Esophagus (tissue), 2 donors: ENCODE data around the gene RASAL2. TPM values are rescaled to one million over a fixed set of nuclear protein-coding genes. Genes with fewer than 3 reads are reported as not detected.

Experiments
- H3K27ac ChIP-seq, 2 donors: one replicate each; pipeline ENCODE4 v1.5.1; 2013; ENCODE audit warnings: low read depth in 2 of 2, mild to moderate bottlenecking in 2 of 2, inconsistent platforms in 1 of 2, low read length in 1 of 2, moderate library complexity in 1 of 2
- H3K27me3 ChIP-seq, 2 donors: one replicate each; pipeline ENCODE4 v1.6.1; 2013; ENCODE audit warnings: low read length in 2 of 2, control low read depth in 1 of 2, mild to moderate bottlenecking in 1 of 2; ENCODE audit not compliant: insufficient read depth in 2 of 2, control insufficient read depth in 1 of 2
- H3K36me3 ChIP-seq, 2 donors: one replicate each; pipeline ENCODE4 v1.6.1; 2013; ENCODE audit warnings: low read length in 1 of 2; ENCODE audit not compliant: control insufficient read depth in 2 of 2, insufficient read depth in 2 of 2
- H3K4me1 ChIP-seq, 2 donors: one replicate each; pipeline ENCODE4 v1.6.1; 2013; ENCODE audit warnings: low read length in 1 of 2; ENCODE audit not compliant: control insufficient read depth in 2 of 2, insufficient read depth in 2 of 2
- H3K4me3 ChIP-seq, 2 donors: one replicate each; pipeline ENCODE4 v1.5.1; 2013; ENCODE audit warnings: low read length in 2 of 2, mild to moderate bottlenecking in 2 of 2, low read depth in 1 of 2, moderate library complexity in 1 of 2
- H3K9me3 ChIP-seq, 2 donors: one replicate each; pipeline ENCODE4 v1.6.1; 2013; ENCODE audit warnings: mild to moderate bottlenecking in 2 of 2, low read depth in 1 of 2, low read length in 1 of 2, moderate library complexity in 1 of 2; ENCODE audit not compliant: control insufficient read depth in 2 of 2, insufficient read depth in 1 of 2
- WGBS, 2 donors: extraction: QIAGEN DNeasy Blood & Tissue Kit; methylation state at CpG; one replicate each; pipeline ENCODE4 v1.1.7; 2013; 5-methylcytosine and 5-hydroxymethylcytosine counted together
- polyA plus RNA-seq, 2 donors: library from polyadenylated mRNA; stranded (reverse); fragments of 200-250 nt; gene quantifications; one replicate each; pipeline ENCODE4 v1.2.3, GENCODE V29; 2013
- donor health status: healthy with polysubstance abuse.
- donor health status: Bipolar disorder and iron deficiency.

Gene RASAL2
- polyA plus RNA-seq, 2 donors, result 13.3 to 14.3 TPM

GRCh38 chr1:178126261-178126660, 32.4 kb downstream of the RASAL2 start:
- Histone ChIP-seq H3K4me3 (no peak overlapping the region), H3K9me3 (no peaks in the 10 kb centered on the region), H3K36me3 (no peaks in the 10 kb centered on the region), H3K27ac (peak overlapping the region; percentile 14 to 42), H3K27me3 (no peaks in the 10 kb centered on the region), H3K4me1 (no peaks in the 10 kb centered on the region)

- Histone ChIP-seq H3K27me3 (no peaks in the 10 kb centered on the region), H3K4me1 (no peaks in the 10 kb centered on the region), H3K4me3 (no peak overlapping the region), H3K9me3 (no peaks in the 10 kb centered on the region), H3K36me3 (no peaks in the 10 kb centered on the region), H3K27ac (no peak overlapping the region)
- WGBS, 2 donors, result 64 to 68% methylated on average over 1 of the region's 1 CpG
These were observed 32.9 kb downstream of the RASAL2 start for GRCh38 chr1:178126741-178127185.

- no peak overlapping the region for H3K27ac ChIP-seq
These were observed 33.7 kb downstream of the RASAL2 start for GRCh38 chr1:178127482-178128191.

GRCh38 chr1:178133239-178133989, 39.5 kb downstream of the RASAL2 start:
- H3K4me1 ChIP-seq, result no peaks in the 10 kb centered on the region
- no peaks in the 10 kb centered on the region for H3K9me3 ChIP-seq
- no peaks in the 10 kb centered on the region for H3K27me3 ChIP-seq
- no peak overlapping the region for H3K27ac ChIP-seq
- H3K4me3 ChIP-seq, result no peak overlapping the region
- no peaks in the 10 kb centered on the region for H3K36me3 ChIP-seq
- WGBS, 2 donors, result 73 to 77% methylated on average over 3 of the region's 3 CpGs

More at GRCh38 chr1:178127482-178128191, 33.7 kb downstream of the RASAL2 start:
- Histone ChIP-seq H3K27me3 (no peaks in the 10 kb centered on the region), H3K36me3 (no peaks in the 10 kb centered on the region), H3K4me1 (no peaks in the 10 kb centered on the region), H3K9me3 (no peaks in the 10 kb centered on the region), H3K4me3 (no peak overlapping the region)
- WGBS, 2 donors, result 85 to 90% methylated on average over 2 of the region's 2 CpGs

- WGBS, 2 donors, result 77 to 86% methylated on average over 2 of the region's 2 CpGs
- H3K4me3 ChIP-seq, result no peak overlapping the region
These were observed 40.2 kb downstream of the RASAL2 start for GRCh38 chr1:178134061-178134460.

GRCh38 chr1:178137238-178137637, 43.3 kb downstream of the RASAL2 start:
- WGBS, 2 donors, result 30 to 32% methylated on average over 2 of the region's 2 CpGs
- H3K9me3 ChIP-seq, result no peaks in the 10 kb centered on the region

More at GRCh38 chr1:178134061-178134460, 40.2 kb downstream of the RASAL2 start:
- Histone ChIP-seq H3K9me3 (no peaks in the 10 kb centered on the region), H3K27me3 (no peaks in the 10 kb centered on the region), H3K4me1 (no peaks in the 10 kb centered on the region), H3K36me3 (no peaks in the 10 kb centered on the region), H3K27ac (no peak overlapping the region)

GRCh38 chr1:178142806-178143205, 48.9 kb downstream of the RASAL2 start:
- no peaks in the 10 kb centered on the region for H3K4me1 ChIP-seq
- H3K9me3 ChIP-seq, result no peaks in the 10 kb centered on the region
- H3K4me3 ChIP-seq, result no peak overlapping the region
- H3K27me3 ChIP-seq, result no peaks in the 10 kb centered on the region
- 81 to 86% methylated on average over 4 of the region's 4 CpGs for WGBS, 2 donors
- H3K27ac ChIP-seq, result no peak overlapping the region
- no peaks in the 10 kb centered on the region for H3K36me3 ChIP-seq

More at GRCh38 chr1:178137238-178137637, 43.3 kb downstream of the RASAL2 start:
- H3K27me3 ChIP-seq, result no peaks in the 10 kb centered on the region
- no peak overlapping the region for H3K4me3 ChIP-seq
- H3K4me1 ChIP-seq, result no peaks in the 10 kb centered on the region
- H3K36me3 ChIP-seq, result no peaks in the 10 kb centered on the region
- no peak overlapping the region for H3K27ac ChIP-seq

- Histone ChIP-seq H3K4me3 (no peak overlapping the region), H3K27me3 (no peaks in the 10 kb centered on the region), H3K36me3 (no peaks in the 10 kb centered on the region), H3K27ac (no peak overlapping the region), H3K9me3 (no peaks in the 10 kb centered on the region), H3K4me1 (no peaks in the 10 kb centered on the region)
- 76% methylated on average over 2 of the region's 2 CpGs for WGBS, 2 donors
These were observed 50.1 kb downstream of the RASAL2 start for GRCh38 chr1:178143730-178144690.

GRCh38 chr1:178145605-178146004, 51.7 kb downstream of the RASAL2 start:
- H3K27ac ChIP-seq, result no peak overlapping the region
- H3K27me3 ChIP-seq, result no peaks in the 10 kb centered on the region
- no peaks in the 10 kb centered on the region for H3K9me3 ChIP-seq
- no peaks in the 10 kb centered on the region for H3K36me3 ChIP-seq
- H3K4me1 ChIP-seq, result no peaks in the 10 kb centered on the region
- WGBS, 2 donors, result 86 to 93% methylated on average over 1 of the region's 1 CpG
- H3K4me3 ChIP-seq, result no peak overlapping the region
